Ishikawa (cell line): Measurements from ENCODE around the gene SERPINA3.

Source experiments
- CEBPB ChIP-seq: IDR thresholded peaks from 2 replicates; pipeline ENCODE4 v1.6.1; 2012
- CREB1 ChIP-seq: IDR thresholded peaks from 2 replicates; pipeline ENCODE4 v1.6.1; 2012; ENCODE audit warnings: low read depth
- EGR1 ChIP-seq: IDR thresholded peaks from 2 replicates; pipeline ENCODE4 v1.6.1; 2012
- EP300 ChIP-seq: IDR thresholded peaks from 2 replicates; pipeline ENCODE4 v1.6.1; 2012; ENCODE audit warnings: borderline replicate concordance
- FOXM1 ChIP-seq: IDR thresholded peaks from 2 replicates; pipeline ENCODE4 v1.6.1; 2012; ENCODE audit warnings: low read depth, borderline replicate concordance
- MAX ChIP-seq: IDR thresholded peaks from 2 replicates; pipeline ENCODE4 v1.6.1; 2012
- RAD21 ChIP-seq: IDR thresholded peaks from 2 replicates; pipeline ENCODE4 v1.6.1; 2012; ENCODE audit warnings: low read depth
- REST ChIP-seq: IDR thresholded peaks from 2 replicates; pipeline ENCODE4 v1.6.1; 2012; ENCODE audit warnings: low read depth, mild to moderate bottlenecking
- TAF1 ChIP-seq: IDR thresholded peaks from 2 replicates; pipeline ENCODE4 v1.6.1; 2012; ENCODE audit warnings: low read depth, mild to moderate bottlenecking
- TCF12 ChIP-seq: IDR thresholded peaks from 2 replicates; pipeline ENCODE4 v1.6.1; 2012; ENCODE audit warnings: low read depth
- TEAD4 ChIP-seq: IDR thresholded peaks from 2 replicates; pipeline ENCODE4 v1.6.1; 2012
- USF1 ChIP-seq: IDR thresholded peaks from 2 replicates; pipeline ENCODE4 v1.6.1; 2012
- YY1 ChIP-seq: IDR thresholded peaks from 2 replicates; pipeline ENCODE4 v1.6.1; 2012; ENCODE audit warnings: low read depth
- ZBTB7A ChIP-seq: IDR thresholded peaks from 2 replicates; pipeline ENCODE4 v1.6.1; 2012; ENCODE audit warnings: low read depth

- TF ChIP-seq MAX (no peak), RAD21 (no peak), YY1 (no peak), TAF1 (no peak), ZBTB7A (no peak), CEBPB (no peak), REST (no peak), FOXM1 (no peak), CREB1 (no peak), EP300 (no peak), TEAD4 (no peak), USF1 (no peak), TCF12 (no peak), EGR1 (no peak)
These were observed 36.2 kb upstream of the SERPINA3 start for GRCh38 chr14:94575730-94576585.
